Stimulated activated naive CD4-positive, alpha-beta T cell (primary cell): ENCODE measurements around the gene STK16.
"Not testable (repeated sequence)": the region's sequence is repeated elsewhere in the genome, so short reads cannot be mapped to it uniquely, and the experiment has no call there.

Experiments
- DNase-seq, 6 experiments: peaks; one replicate each; lab custom pipeline; 2025; lab: John Stamatoyannopoulos, UW

Gene STK16

GRCh38 chr2:219245148-219245898 lies at the start of gene STK16, which contains the start of gene GLB1L:
Gene STK16, plus strand, starts transcription at chr2:219245479. Its CDS starts 521 bp downstream, at chr2:219246000.
Gene GLB1L, minus strand, starts transcription at chr2:219245444. Its CDS starts 1,871 bp downstream, at chr2:219243573.
- DNase-seq: peak; percentile 67 to 89 (median 76)

GRCh38 chr2:219197388-219197787 lies 47.9 kb upstream of the STK16 start:
- no peak for DNase-seq

GRCh38 chr2:219198974-219199373 lies 46.3 kb upstream of the STK16 start:
- no peak for DNase-seq

GRCh38 chr2:219199470-219200211 lies 45.6 kb upstream of the STK16 start:
- no peak for DNase-seq

GRCh38 chr2:219200502-219201326 lies 44.6 kb upstream of the STK16 start:
- DNase-seq: peak in 2 of 6 experiments; percentile 30 to 41

GRCh38 chr2:219201331-219201730 lies 43.9 kb upstream of the STK16 start:
- not testable (repeated sequence) for DNase-seq

GRCh38 chr2:219204425-219205164 lies 40.7 kb upstream of the STK16 start:
- DNase-seq: no peak

GRCh38 chr2:219205165-219205538 lies 40.1 kb upstream of the STK16 start:
- DNase-seq: no peak

GRCh38 chr2:219205981-219206327 lies 39.3 kb upstream of the STK16 start:
- DNase-seq: no peak

- DNase-seq: peak; percentile 90 to 98 (median 94)
Observed at GRCh38 chr2:219206328-219207133, 38.7 kb upstream of the STK16 start, which contains the start of gene ZFAND2B. Gene ZFAND2B, plus strand, starts transcription at chr2:219206782. Its CDS starts 206 bp downstream, at chr2:219206988.

GRCh38 chr2:219207134-219207883 lies 38.0 kb upstream of the STK16 start:
- no peak for DNase-seq

- no peak for DNase-seq
Observed at GRCh38 chr2:219207884-219208740, 37.2 kb upstream of the STK16 start.

GRCh38 chr2:219209236-219210195 lies 35.8 kb upstream of the STK16 start:
- DNase-seq: no peak

GRCh38 chr2:219210196-219210885 lies 34.9 kb upstream of the STK16 start:
- DNase-seq: no peak

GRCh38 chr2:219210886-219211362 lies 34.4 kb upstream of the STK16 start:
- no peak for DNase-seq

GRCh38 chr2:219213026-219213415 lies 32.3 kb upstream of the STK16 start:
- no peak for DNase-seq

GRCh38 chr2:219213486-219214071 lies 31.7 kb upstream of the STK16 start:
- no peak for DNase-seq
